ENCODE results near the gene SLX1A.
"Not testable (repeated sequence)": the region's sequence is repeated elsewhere in the genome, so short reads cannot be mapped to it uniquely, and the experiment has no call there.

SLX1A gene

GRCh38 chr16:30151091-30151490, 42.6 kb upstream of the SLX1A start:
- Histone ChIP-seq H3K9me3 (peaks cover 3% of the 10 kb centered on the region; the same call in 1 of the 2 replicates), H3K36me3 (no peaks in the 10 kb centered on the region), H3K4me3 (ENCODE audit: low read depth, low read length) (no peak overlapping the region), H3K4me1 (no peaks in the 10 kb centered on the region; the same call in 1 of the 2 replicates), H3K27me3 (no peaks in the 10 kb centered on the region)
- no peak for TF ChIP-seq CTCF (IDR thresholded peaks at IDR 0.05; ENCODE audit: low read depth, low read length)
- no peak for DNase-seq

GRCh38 chr16:30152517-30152916, 41.2 kb upstream of the SLX1A start:
- TF ChIP-seq CTCF (IDR thresholded peaks at IDR 0.05; ENCODE audit: low read depth, low read length) = no peak
- no peaks in the 10 kb centered on the region; the same call in 1 of the 2 replicates for H3K4me1 ChIP-seq
- no peaks in the 10 kb centered on the region for H3K36me3 ChIP-seq
- peaks cover 3% of the 10 kb centered on the region; the same call in 1 of the 2 replicates for H3K9me3 ChIP-seq
- H3K4me3 ChIP-seq (ENCODE audit: low read depth, low read length) = no peak overlapping the region
- DNase-seq = no peak
- no peaks in the 10 kb centered on the region for H3K27me3 ChIP-seq

- no peak for TF ChIP-seq CTCF (IDR thresholded peaks at IDR 0.05; ENCODE audit: low read depth, low read length)
- Histone ChIP-seq H3K27me3 (no peaks in the 10 kb centered on the region), H3K9me3 (no peaks in the 10 kb centered on the region), H3K4me1 (no peaks in the 10 kb centered on the region), H3K36me3 (no peaks in the 10 kb centered on the region), H3K4me3 (ENCODE audit: low read depth, low read length) (no peak overlapping the region)
- no peak for DNase-seq
These were observed 38.5 kb upstream of the SLX1A start for GRCh38 chr16:30155188-30155587.

GRCh38 chr16:30157214-30157613, 36.5 kb upstream of the SLX1A start:
- no peak for DNase-seq
- H3K27me3 ChIP-seq = no peaks in the 10 kb centered on the region
- no peak for TF ChIP-seq CTCF (IDR thresholded peaks at IDR 0.05; ENCODE audit: low read depth, low read length)
- H3K4me1 ChIP-seq = no peaks in the 10 kb centered on the region
- H3K4me3 ChIP-seq (ENCODE audit: low read depth, low read length) = no peak overlapping the region
- H3K9me3 ChIP-seq = no peaks in the 10 kb centered on the region
- no peaks in the 10 kb centered on the region for H3K36me3 ChIP-seq

- Histone ChIP-seq H3K4me1 (no peaks in the 10 kb centered on the region), H3K36me3 (no peaks in the 10 kb centered on the region), H3K27me3 (no peaks in the 10 kb centered on the region), H3K9me3 (no peaks in the 10 kb centered on the region), H3K4me3 (ENCODE audit: low read depth, low read length) (no peak overlapping the region)
- no peak for TF ChIP-seq CTCF (IDR thresholded peaks at IDR 0.05; ENCODE audit: low read depth, low read length)
- DNase-seq = no peak
These were observed 30.1 kb upstream of the SLX1A start for GRCh38 chr16:30163538-30163937.

GRCh38 chr16:30166202-30166902, 27.3 kb upstream of the SLX1A start:
- H3K4me3 ChIP-seq (ENCODE audit: low read depth, low read length) = no peak overlapping the region
- H3K4me1 ChIP-seq = no peaks in the 10 kb centered on the region
- no peaks in the 10 kb centered on the region for H3K9me3 ChIP-seq
- no peaks in the 10 kb centered on the region for H3K36me3 ChIP-seq
- no peak for DNase-seq
- TF ChIP-seq CTCF (IDR thresholded peaks at IDR 0.05; ENCODE audit: low read depth, low read length) = no peak
- no peaks in the 10 kb centered on the region for H3K27me3 ChIP-seq

GRCh38 chr16:30168746-30169145, 24.9 kb upstream of the SLX1A start:
- H3K27me3 ChIP-seq; H3K9me3 ChIP-seq; H3K36me3 ChIP-seq; DNase-seq; H3K4me3 ChIP-seq (ENCODE audit: low read depth, low read length); H3K4me1 ChIP-seq: not testable (repeated sequence)

GRCh38 chr16:30169416-30169815, 24.3 kb upstream of the SLX1A start:
- H3K9me3 ChIP-seq; DNase-seq; H3K27me3 ChIP-seq; H3K4me1 ChIP-seq; H3K4me3 ChIP-seq (ENCODE audit: low read depth, low read length); H3K36me3 ChIP-seq: not testable (repeated sequence)

- not testable (repeated sequence) for H3K4me1 ChIP-seq; H3K9me3 ChIP-seq; H3K27me3 ChIP-seq; H3K36me3 ChIP-seq; DNase-seq; H3K4me3 ChIP-seq (ENCODE audit: low read depth, low read length)
These were observed 23.5 kb upstream of the SLX1A start for GRCh38 chr16:30170145-30170544.
